Urinary bladder (tissue), 4 donors: ENCODE results near the gene TLR5. TPM values are rescaled to one million over a fixed set of nuclear protein-coding genes. Genes with fewer than 3 reads are reported as not detected.

Experiments
- DNase-seq: peaks from one replicate; pipeline ENCODE4 v3.0.0-alpha.2; 2015; ENCODE audit errors: extremely low spot score
- H3K27ac ChIP-seq: one replicate; pipeline ENCODE4 v1.5.1; 2013; ENCODE audit warnings: low read depth, mild to moderate bottlenecking, moderate library complexity
- H3K36me3 ChIP-seq: one replicate; pipeline ENCODE4 v1.6.1; 2013; ENCODE audit warnings: mild to moderate bottlenecking, moderate library complexity; ENCODE audit not compliant: insufficient read depth
- H3K4me1 ChIP-seq: one replicate; pipeline ENCODE4 v1.6.1; 2013; ENCODE audit warnings: mild to moderate bottlenecking, moderate library complexity; ENCODE audit not compliant: insufficient read depth
- H3K4me3 ChIP-seq: one replicate; pipeline ENCODE4 v1.5.1; 2013; ENCODE audit warnings: low read depth, low read length
- WGBS: extraction: QIAGEN DNeasy Blood & Tissue Kit; methylation state at CpG from one replicate; pipeline ENCODE4 v1.1.7; 2013; 5-methylcytosine and 5-hydroxymethylcytosine counted together
- polyA plus RNA-seq: library from polyadenylated mRNA; stranded (reverse); fragments of 200-250 nt; gene quantifications from one replicate; pipeline ENCODE4 v1.2.3, GENCODE V29; 2013
- total RNA-seq: library from RNA; depleted of rRNA; stranded (reverse); fragments of >200 nt; gene quantifications from one replicate; pipeline ENCODE4 v1.2.3, GENCODE V29; 2014
- donor health status: healthy with polysubstance abuse.
- donor health status: healthy.

TLR5 gene
- total and polyA plus RNA-seq, 2 donors: 3.7 to 5.7 TPM

DNA sequence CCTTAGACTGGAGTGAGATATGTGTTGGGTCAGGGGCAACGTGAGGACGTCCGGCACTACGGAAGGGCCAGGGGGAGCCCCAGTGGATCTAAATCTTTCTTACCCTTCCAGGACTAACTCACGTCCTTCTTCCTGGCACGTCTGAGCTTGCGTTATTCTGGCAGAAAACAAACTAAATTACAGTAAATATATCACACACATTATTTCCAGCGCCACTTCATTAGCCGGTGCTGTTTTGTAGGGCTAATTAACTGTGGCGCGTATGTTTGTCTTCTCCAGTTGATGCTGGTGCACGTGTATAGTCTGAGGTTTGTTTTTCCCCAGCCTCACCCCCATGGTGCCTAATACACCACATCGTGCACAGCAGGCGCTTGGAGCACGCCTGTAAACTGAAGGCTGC, 59.2 kb downstream of the TLR5 start:
- Histone ChIP-seq H3K27ac (no peak overlapping the region), H3K4me1 (no peaks in the 10 kb centered on the region), H3K4me3 (no peak overlapping the region), H3K36me3 (no peaks in the 10 kb centered on the region)
- no peak for DNase-seq
- WGBS: 79% methylated on average over 15 of the region's 15 CpGs

DNA sequence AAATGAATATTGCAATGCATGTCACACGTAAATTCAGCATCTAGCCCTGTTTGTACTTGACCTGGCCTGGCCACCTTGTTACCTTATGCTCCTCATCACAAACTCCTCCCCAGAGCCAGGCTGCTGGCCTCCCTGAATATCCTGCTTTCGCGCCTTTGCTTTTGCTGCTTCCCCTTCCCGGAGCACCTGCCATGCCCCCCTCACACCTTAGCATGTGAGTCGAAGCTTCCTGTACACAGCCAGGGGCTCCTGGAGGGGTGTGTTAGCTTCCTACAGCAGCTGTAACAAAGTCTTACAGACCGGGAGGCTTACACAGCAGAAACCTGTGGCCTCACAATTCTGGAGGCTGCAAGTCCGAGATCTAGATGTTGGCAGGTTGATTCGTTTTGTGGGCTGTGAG, 60.1 kb downstream of the TLR5 start:
- H3K4me1 ChIP-seq: no peaks in the 10 kb centered on the region
- DNase-seq: no peak
- 86% methylated on average over 8 of the region's 8 CpGs for WGBS
- H3K27ac ChIP-seq: no peak overlapping the region
- no peak overlapping the region for H3K4me3 ChIP-seq
- H3K36me3 ChIP-seq: no peaks in the 10 kb centered on the region

DNA sequence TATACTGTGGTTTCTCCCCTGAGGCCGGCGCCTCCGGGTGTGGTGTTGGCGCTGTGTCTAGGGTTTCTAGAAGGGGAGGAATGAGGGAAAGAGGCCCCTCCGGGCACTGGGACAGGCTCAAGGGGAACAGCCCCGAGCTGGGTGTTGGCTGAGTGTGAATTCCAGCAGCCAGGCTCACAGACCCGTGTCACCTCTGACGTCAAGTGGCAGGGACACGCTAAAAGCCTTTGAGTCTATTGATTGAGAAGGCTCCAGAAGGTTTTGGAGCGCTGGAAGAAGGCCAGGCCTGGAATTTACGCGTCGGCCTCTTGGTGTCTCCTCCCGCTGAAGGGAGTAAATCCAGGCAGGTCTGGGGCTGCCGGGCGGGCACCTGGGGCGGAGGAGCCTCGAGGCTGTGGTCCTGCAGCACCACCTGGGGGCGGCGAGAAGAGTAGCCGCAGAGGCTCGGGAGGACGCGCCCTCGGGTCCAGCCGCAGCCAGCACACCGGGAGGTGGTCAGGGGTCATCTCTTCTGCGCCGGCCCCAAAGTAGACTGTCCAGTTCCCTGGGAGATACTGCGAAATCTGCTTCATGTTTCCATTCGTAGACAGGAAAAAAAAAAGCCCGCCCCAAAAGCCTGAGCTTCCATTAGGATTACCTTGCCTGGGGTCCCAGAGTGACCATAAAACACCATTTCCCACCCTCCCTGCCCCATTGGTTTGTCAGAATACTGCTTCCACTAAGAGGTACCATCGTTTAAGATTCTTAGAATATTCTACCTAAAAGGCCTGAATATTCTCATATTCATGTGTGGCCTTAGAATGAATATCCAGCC, 61.7 kb downstream of the TLR5 start:
- Histone ChIP-seq H3K4me3 (peak overlapping the region; percentile 25), H3K27ac (no peak overlapping the region), H3K4me1 (no peaks in the 10 kb centered on the region), H3K36me3 (no peaks in the 10 kb centered on the region)
- 5% methylated on average over 33 of the region's 33 CpGs for WGBS
- peak; percentile 67 for DNase-seq

DNA sequence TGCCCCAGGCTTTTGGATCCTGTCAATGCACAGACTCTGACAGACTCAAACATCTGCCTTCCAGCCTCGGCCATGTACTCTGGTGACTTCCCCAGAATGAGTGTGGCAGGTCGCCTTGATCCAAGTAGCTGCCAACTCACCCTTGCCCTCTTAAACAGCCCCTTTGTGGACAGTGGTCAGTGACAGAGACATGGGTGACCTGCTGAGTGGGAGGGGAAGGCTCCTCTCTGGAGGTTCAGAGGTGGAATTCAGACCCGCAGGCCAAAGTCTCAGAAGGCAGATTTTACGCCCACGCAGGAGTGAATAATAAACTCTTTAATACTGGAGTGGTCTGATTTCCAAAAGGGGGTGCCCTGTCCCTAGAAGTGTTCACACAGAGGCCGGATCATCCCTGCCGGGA, 63.5 kb downstream of the TLR5 start:
- H3K36me3 ChIP-seq: no peaks in the 10 kb centered on the region
- DNase-seq: no peak
- no peak overlapping the region for H3K27ac ChIP-seq
- H3K4me3 ChIP-seq: no peak overlapping the region
- H3K4me1 ChIP-seq: no peaks in the 10 kb centered on the region
- whole genome bisulfite sequencing: 87% methylated on average over 7 of the region's 7 CpGs

DNA sequence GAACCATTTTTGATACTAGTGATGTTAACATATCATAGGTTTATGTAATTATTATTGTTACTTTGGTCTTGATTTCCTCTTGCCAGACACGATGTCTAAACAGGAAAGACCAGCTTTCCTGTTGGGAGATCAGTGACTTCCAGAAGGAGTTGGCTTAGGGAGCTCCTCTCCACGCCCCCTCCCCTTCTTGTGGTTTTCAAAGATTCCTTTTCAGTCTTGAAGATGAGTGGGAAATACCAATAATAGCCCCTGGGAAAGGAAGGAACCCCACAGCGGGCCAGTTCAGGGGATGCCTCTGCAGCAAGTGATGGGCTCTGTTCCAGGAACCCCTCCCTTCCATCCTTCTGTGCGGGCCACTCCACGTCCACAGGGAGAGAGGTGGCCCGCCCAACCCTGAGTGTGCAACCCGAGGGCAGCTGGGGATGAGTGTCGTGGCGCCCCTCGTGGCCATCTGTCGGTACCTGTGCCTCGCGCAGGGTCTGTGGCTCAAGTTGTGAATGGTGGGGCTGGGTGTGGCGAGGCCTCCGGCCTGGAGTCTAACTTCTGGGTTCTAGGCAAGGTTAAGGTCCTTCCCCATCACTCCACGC, 65.7 kb downstream of the TLR5 start:
- no peaks in the 10 kb centered on the region for H3K36me3 ChIP-seq
- H3K4me3 ChIP-seq: no peak overlapping the region
- no peak for DNase-seq
- H3K4me1 ChIP-seq: no peaks in the 10 kb centered on the region
- 65% methylated on average over 16 of the region's 16 CpGs for WGBS
- H3K27ac ChIP-seq: no peak overlapping the region

DNA sequence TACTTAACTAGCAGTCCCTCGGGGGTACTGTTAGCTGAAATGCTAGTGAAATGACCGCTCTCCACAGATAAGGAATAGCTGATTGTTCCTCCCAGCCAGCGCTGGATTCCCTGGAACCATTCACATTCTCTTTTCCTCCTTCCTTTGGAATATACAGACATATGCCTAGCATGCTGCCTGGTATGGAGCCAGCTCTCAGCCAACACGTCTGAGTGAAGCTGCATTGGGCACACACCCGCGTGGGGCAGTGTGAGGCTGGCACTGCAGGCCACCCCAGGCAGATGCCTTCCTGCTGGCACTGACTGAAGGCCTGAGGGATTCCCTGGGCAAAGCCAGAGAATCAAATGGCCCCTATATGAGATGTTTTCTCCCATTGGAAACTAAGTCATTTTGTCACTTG, 66.7 kb downstream of the TLR5 start:
- Histone ChIP-seq H3K4me1 (no peaks in the 10 kb centered on the region), H3K27ac (no peak overlapping the region), H3K4me3 (no peak overlapping the region), H3K36me3 (no peaks in the 10 kb centered on the region)
- DNase-seq: no peak
- WGBS: 60% methylated on average over 6 of the region's 6 CpGs

DNA sequence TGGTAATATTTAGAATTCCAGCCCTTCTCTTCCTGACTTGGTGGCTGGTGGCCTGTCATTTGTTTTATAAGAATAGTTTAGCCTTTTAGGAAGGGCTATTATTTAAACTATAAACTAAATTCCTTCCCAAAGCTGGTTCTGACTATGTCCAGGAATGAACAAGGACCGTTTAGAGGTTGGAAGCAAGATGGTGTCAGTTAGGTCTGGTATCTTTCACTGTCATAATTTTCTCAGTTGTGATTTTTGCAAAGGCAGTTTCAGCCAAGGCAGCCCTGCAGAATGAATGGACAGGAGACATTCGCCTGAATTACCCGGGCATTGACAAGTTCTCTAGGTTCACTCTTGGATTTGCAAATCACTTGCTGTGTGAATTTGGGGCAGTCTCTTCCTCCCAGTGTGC, 67.2 kb downstream of the TLR5 start:
- Histone ChIP-seq H3K36me3 (no peaks in the 10 kb centered on the region), H3K27ac (no peak overlapping the region), H3K4me1 (no peaks in the 10 kb centered on the region), H3K4me3 (no peak overlapping the region)
- DNase-seq: no peak
- 53% methylated on average over 3 of the region's 3 CpGs for WGBS

DNA sequence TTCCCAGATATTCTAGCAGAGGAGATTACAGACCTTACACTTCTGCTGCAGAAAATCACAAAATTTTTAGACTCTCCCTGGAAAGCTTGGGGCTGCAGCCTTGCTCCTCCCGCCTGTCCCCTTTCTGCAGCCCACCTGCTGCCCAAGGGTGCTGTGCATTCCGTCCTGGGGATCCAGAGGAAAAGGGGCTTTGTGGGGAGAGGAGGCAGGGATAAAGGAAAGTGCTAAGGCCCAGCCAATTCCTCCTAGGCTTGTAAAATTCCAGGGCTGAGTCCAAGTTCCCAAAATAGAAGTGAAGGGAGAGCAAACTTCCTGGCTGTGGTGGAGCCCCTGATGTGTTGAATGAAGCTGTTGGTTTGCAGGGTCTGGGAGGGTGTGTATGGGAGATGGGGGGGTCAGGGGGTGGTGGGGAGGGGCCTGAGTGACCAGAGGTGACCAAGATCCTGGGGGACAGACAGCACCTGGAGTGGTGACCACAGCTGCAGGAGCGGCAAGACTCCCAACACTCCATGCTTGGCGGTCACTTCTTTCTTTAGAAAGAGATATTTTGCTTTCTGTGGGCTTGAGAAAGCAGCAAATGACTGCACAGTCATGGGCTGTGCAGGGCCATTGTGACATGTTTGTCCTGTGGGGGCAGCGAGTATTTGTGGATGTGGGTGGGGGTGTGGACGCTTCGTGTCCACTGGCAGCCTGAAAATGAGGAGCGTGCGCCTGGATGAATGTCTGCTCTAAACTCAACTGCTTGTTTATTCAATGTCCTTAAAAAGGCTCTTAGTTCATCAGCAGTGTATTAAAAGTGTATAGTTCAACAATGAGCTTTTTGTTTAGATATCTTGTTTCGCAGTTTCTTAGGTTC, 68.4 kb downstream of the TLR5 start:
- WGBS: 28% methylated on average over 10 of the region's 10 CpGs
- no peaks in the 10 kb centered on the region for H3K36me3 ChIP-seq
- no peaks in the 10 kb centered on the region for H3K4me1 ChIP-seq
- H3K4me3 ChIP-seq: no peak overlapping the region
- H3K27ac ChIP-seq: no peak overlapping the region
- DNase-seq: no peak

DNA sequence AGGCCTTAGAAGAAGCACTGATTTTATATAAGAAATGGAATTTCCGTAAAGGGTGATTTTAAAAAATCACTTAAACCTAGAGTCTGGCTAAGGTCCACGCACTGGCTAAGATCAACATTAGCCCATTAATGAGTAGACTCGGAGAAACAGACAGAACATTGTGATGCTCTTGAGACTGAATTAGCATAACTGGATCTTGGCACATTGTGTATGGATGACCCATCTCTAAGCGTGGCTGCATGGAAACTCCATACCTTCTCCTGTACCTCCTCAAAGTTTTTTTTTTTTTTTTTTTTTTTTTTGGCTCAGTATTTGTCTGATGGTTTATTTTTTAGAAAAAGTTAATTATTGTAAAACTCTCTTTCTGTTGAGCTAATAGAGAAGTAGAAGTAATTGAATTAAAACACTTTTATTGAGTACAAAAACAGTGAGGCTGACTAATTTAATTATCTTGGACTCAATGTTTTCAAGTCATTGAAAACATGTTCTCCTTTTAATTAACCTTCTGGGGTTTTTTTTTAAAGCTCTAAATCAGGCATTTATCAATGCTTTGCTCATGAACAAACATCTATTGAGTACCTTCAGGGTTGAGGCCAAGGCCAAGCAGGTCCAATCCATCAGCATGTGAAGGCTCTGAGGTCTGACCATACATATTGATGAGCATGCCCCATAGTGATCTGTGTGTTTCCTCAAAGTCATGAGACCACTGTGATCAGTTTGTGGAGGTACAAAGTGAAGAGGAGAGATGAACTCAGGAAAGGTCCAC, 74.0 kb downstream of the TLR5 start:
- Histone ChIP-seq H3K36me3 (no peaks in the 10 kb centered on the region), H3K4me3 (no peak overlapping the region), H3K4me1 (no peaks in the 10 kb centered on the region), H3K27ac (no peak overlapping the region)
- no peak for DNase-seq
- 93% methylated on average over 4 of the region's 4 CpGs for WGBS

DNA sequence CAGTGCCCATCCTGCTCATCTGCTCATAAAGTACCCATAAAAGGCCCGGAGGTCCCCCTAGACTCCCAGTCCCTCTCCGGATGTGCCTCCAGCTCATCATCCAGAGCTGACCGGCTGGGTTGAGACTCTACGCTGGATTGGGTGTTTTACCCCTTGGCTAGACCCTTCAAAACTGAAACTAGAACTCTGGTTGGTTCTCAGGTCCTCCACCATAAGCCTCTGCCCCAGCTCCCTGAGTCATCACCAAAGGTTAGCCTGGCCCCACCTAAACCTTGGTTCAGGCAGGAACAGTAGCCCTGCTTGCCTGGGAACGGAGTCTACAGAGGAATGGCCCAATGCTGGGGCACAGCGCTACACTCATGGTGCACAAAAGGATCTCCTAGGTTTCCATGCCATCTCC, 75.1 kb downstream of the TLR5 start:
- Histone ChIP-seq H3K4me1 (no peaks in the 10 kb centered on the region), H3K4me3 (no peak overlapping the region), H3K36me3 (no peaks in the 10 kb centered on the region), H3K27ac (no peak overlapping the region)
- WGBS: 97% methylated on average over 6 of the region's 6 CpGs
- DNase-seq: no peak

DNA sequence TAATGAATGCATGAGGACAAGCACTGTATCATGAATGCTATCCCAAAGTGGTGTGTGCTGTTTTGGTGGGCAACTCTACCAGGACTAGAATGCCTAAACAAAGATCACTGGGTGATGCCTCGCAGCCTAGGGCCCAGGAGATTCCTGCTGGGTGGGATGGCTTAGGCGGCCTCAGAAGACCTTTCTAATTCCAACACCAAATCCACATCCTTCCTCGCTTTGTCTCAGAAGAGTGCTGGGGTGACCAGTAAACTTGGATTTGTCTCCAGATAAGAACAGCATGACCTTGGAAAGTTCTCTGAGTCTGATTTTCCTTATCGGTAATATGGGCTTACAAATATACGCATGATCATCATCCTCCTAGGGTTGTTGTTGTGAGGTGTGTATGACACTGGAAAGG, 76.6 kb downstream of the TLR5 start:
- Histone ChIP-seq H3K4me1 (no peaks in the 10 kb centered on the region), H3K27ac (no peak overlapping the region), H3K4me3 (no peak overlapping the region), H3K36me3 (no peaks in the 10 kb centered on the region)
- DNase-seq: no peak
- 85% methylated on average over 5 of the region's 5 CpGs for WGBS

DNA sequence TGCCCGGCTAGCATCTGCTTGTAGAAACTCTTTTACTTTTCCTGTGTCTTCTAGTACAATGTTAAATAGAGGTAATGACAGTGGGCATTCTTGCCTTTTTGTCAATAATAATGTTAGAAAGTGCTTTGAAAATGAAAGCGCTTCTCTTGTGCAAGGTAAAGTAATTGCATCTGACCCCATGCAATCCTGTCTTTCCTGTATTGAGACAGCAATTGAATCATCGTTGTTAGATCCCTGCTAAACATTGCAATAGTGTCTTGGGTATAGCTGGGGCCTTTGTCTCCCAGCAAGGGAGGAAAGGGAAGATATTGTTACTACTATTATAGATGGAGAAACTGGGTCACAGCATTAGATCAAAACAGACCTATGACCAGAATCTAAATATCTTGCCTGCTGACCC, 80.9 kb downstream of the TLR5 start:
- Histone ChIP-seq H3K27ac (no peak overlapping the region), H3K4me1 (no peaks in the 10 kb centered on the region), H3K4me3 (no peak overlapping the region), H3K36me3 (no peaks in the 10 kb centered on the region)
- 51% methylated on average over 3 of the region's 3 CpGs for WGBS
- no peak for DNase-seq

DNA sequence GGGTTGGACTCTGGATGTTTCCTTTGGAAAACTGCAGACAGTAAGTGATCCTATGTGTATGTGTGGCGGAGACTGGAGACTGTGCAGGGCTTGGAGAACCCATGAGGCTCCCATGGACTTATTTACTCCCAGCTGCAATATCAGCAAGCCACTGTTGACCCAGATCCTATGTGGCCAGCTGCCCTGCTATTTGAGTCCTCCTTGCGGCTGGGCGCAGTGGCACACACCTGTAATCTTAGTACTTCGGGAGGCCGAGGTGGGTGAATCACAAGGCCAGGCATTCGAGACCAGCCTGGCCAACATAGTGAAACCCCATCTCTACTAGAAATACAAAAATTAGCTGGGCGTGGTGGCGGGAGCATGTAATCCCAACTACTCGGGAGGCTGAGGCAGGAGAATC, 83.5 kb downstream of the TLR5 start:
- WGBS: 97% methylated on average over 9 of the region's 9 CpGs
- Histone ChIP-seq H3K27ac (no peak overlapping the region), H3K4me1 (no peaks in the 10 kb centered on the region), H3K36me3 (no peaks in the 10 kb centered on the region), H3K4me3 (no peak overlapping the region)
- DNase-seq: no peak
